ENCODE data around the gene XYLB. TPM values are rescaled to one million over a fixed set of nuclear protein-coding genes. Genes with fewer than 3 reads are reported as not detected.

XYLB gene
- total and polyA plus RNA-seq, 2 of the 13 experiments (the other 11 are each of a cell fraction or from before 2014, with no cell fraction given), result 25.9 to 30.0 TPM

DNA sequence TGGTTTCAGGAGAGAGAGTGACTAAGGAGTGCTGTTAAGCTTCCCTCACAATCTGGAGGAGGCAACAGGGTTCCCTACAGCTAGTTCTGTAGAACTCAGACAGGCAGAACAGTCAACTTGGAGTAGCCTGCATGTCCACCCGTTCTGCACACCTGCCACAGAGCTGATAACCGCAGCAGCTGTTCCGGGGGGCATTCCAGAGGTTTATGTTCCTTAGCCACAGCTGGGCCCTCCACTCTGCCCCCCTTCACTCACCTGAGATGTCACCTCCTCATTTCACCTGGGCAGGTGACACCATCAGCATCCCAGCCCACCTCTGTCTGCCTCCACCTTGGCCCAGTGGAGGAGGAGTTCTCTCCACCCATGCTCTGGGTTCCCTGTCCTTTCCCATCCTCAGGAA is 22.6 kb downstream of the XYLB start:
- no TSS peak for BruUV-seq (replicated peaks)
- in situ Hi-C loops (cut with HindIII; ENCODE audit: extremely low pct_ligation_motif_present, low pct_unique_long_range_greater_than_20kb), result no loop called here
- no peak overlapping the region for H3K4me2 ChIP-seq (ENCODE audit: low read depth, low read length)
- WGBS (ENCODE audit: low lambda C conversion rate), result 100% methylated on average over 3 of the region's 3 CpGs
- no peak overlapping the region for H3K4me3 ChIP-seq (replicated peaks in 1 of 3; ENCODE audit: insufficient read depth in 1 of 3, low read depth in 2 of 3, low read length in 3 of 3)
- H3K36me3 ChIP-seq (replicated peaks in 1 of 2; ENCODE audit: control insufficient read depth in 1 of 2, insufficient read depth in 2 of 2, low read length in 2 of 2), result peaks cover 34 to 93% of the 10 kb centered on the region in 2 experiments
- H3K9me3 ChIP-seq (ENCODE audit: low read length), result no peaks in the 10 kb centered on the region
- ATAC-seq, result no peak
- no peak for DNase-seq (ENCODE audit: low spot score)
- H2AFZ ChIP-seq (ENCODE audit: low read length), result no peak overlapping the region
- ChIA-PET POLR2A (no interaction called here), CTCF (ENCODE audit: low intra/inter-chr PET ratio, low total read pairs) (interaction anchor here (2.4 kb wide), 1 partner anchor 111 kb away, joined by 6 read pairs; no protein-coding TSS in a partner anchor)
- H3K9ac ChIP-seq (ENCODE audit: insufficient read depth, low read depth, low read length), result no peak overlapping the region
- H3K4me1 ChIP-seq (ENCODE audit: insufficient read depth, low read length), result no peaks in the 10 kb centered on the region
- no peaks in the 10 kb centered on the region for H3K79me2 ChIP-seq (ENCODE audit: insufficient read depth, low read length)
- H3K27ac ChIP-seq (ENCODE audit: extremely low read length, insufficient read depth, low read length), result no peak overlapping the region
- TF ChIP-seq HDAC1 (CRISPR knock-in tag; IDR thresholded peaks at IDR 0.05) (no peak), DMAP1 (CRISPR knock-in tag; IDR thresholded peaks at IDR 0.05) (no peak), KLF9 (CRISPR knock-in tag; IDR thresholded peaks at IDR 0.05; ENCODE audit: low read depth) (no peak), ZFP36L2 (CRISPR knock-in tag; IDR thresholded peaks at IDR 0.05) (no peak), ZNF619 (CRISPR knock-in tag; IDR thresholded peaks at IDR 0.05) (no peak), ZNF33A (CRISPR knock-in tag; IDR thresholded peaks at IDR 0.05; ENCODE audit: borderline replicate concordance) (no peak), NFYC (CRISPR knock-in tag; IDR thresholded peaks at IDR 0.05) (no peak), ZFAT (CRISPR knock-in tag; conservative IDR thresholded peaks at IDR 0.05) (no peak), HMGA1 (CRISPR knock-in tag; conservative IDR thresholded peaks at IDR 0.05) (no peak), ZFP62 (CRISPR knock-in tag; IDR thresholded peaks at IDR 0.05) (no peak), HNF4G (IDR thresholded peaks at IDR 0.05; ENCODE audit: borderline replicate concordance, low read depth, low read length) (no peak), HNF4G (CRISPR knock-in tag; IDR thresholded peaks at IDR 0.05; ENCODE audit: borderline replicate concordance, low read depth) (no peak), ZNF83 (CRISPR knock-in tag; IDR thresholded peaks at IDR 0.05; ENCODE audit: borderline replicate concordance) (no peak), ZNF724P (CRISPR knock-in tag; IDR thresholded peaks at IDR 0.05; ENCODE audit: borderline replicate concordance) (no peak), GZF1 (CRISPR knock-in tag; IDR thresholded peaks at IDR 0.05) (no peak)
- TF ChIP-seq, protein P1, sequence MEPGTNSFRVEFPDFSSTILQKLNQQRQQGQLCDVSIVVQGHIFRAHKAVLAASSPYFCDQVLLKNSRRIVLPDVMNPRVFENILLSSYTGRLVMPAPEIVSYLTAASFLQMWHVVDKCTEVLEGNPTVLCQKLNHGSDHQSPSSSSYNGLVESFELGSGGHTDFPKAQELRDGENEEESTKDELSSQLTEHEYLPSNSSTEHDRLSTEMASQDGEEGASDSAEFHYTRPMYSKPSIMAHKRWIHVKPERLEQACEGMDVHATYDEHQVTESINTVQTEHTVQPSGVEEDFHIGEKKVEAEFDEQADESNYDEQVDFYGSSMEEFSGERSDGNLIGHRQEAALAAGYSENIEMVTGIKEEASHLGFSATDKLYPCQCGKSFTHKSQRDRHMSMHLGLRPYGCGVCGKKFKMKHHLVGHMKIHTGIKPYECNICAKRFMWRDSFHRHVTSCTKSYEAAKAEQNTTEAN (CRISPR knock-in tag; conservative IDR thresholded peaks at IDR 0.05), result no peak
- TF ChIP-seq, protein P2, sequence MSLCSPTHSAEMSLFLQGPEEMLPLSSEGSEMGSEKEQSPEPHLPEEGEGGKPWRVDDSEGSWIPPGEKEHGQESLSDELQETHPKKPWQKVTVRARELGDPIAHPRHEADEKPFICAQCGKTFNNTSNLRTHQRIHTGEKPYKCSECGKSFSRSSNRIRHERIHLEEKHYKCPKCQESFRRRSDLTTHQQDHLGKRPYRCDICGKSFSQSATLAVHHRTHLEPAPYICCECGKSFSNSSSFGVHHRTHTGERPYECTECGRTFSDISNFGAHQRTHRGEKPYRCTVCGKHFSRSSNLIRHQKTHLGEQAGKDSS (CRISPR knock-in tag; IDR thresholded peaks at IDR 0.05; ENCODE audit: borderline replicate concordance, low read depth), result no peak
- TF ChIP-seq, protein P3, sequence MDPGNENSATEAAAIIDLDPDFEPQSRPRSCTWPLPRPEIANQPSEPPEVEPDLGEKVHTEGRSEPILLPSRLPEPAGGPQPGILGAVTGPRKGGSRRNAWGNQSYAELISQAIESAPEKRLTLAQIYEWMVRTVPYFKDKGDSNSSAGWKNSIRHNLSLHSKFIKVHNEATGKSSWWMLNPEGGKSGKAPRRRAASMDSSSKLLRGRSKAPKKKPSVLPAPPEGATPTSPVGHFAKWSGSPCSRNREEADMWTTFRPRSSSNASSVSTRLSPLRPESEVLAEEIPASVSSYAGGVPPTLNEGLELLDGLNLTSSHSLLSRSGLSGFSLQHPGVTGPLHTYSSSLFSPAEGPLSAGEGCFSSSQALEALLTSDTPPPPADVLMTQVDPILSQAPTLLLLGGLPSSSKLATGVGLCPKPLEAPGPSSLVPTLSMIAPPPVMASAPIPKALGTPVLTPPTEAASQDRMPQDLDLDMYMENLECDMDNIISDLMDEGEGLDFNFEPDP (CRISPR knock-in tag; conservative IDR thresholded peaks at IDR 0.05), result no peak
- TF ChIP-seq, protein P4, sequence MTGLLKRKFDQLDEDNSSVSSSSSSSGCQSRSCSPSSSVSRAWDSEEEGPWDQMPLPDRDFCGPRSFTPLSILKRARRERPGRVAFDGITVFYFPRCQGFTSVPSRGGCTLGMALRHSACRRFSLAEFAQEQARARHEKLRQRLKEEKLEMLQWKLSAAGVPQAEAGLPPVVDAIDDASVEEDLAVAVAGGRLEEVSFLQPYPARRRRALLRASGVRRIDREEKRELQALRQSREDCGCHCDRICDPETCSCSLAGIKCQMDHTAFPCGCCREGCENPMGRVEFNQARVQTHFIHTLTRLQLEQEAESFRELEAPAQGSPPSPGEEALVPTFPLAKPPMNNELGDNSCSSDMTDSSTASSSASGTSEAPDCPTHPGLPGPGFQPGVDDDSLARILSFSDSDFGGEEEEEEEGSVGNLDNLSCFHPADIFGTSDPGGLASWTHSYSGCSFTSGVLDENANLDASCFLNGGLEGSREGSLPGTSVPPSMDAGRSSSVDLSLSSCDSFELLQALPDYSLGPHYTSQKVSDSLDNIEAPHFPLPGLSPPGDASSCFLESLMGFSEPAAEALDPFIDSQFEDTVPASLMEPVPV (CRISPR knock-in tag; IDR thresholded peaks at IDR 0.05), result no peak
- H3K27me3 ChIP-seq (ENCODE audit: control insufficient read depth in 1 of 2, insufficient read depth in 2 of 2, low read length in 2 of 2), result no peaks in the 10 kb centered on the region
- intact Hi-C loops (cut with micrococcal nuclease; ENCODE audit: unreplicated experiment), result no loop called here
- H4K20me1 ChIP-seq (ENCODE audit: insufficient read depth, low read length), result no peaks in the 10 kb centered on the region
- no peak for FAIRE-seq

Data from HepG2 (cell line).